Measurements from ENCODE around the gene GALP.
"Not testable (repeated sequence)": the region's sequence is repeated elsewhere in the genome, so short reads cannot be mapped to it uniquely, and the experiment has no call there.

GALP gene

DNA sequence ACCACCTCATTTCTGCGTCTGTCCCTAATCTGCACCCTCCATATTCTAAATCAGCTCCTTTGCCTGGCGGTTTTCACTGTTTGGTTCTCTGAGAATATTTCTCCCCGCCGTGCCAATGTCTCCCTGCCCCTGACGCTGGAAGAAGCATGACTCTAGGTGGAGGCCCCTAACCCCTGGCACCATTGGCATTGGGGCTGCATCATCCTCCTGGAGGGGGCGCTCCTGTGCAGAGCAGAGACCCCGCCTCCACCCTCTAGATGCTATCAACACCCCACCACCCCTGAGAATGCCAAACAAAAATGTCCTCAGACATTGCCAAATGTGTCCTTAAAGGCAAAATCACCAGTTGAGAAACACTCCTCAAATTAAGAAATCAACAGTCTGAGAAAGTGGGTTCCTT is 15.3 kb downstream of the GALP start:
- DNase-seq (ENCODE audit: low spot score): no peak

GRCh38 chr19:56191711-56192110 is 15.9 kb downstream of the GALP start:
- DNase-seq (ENCODE audit: low spot score): no peak

DNA sequence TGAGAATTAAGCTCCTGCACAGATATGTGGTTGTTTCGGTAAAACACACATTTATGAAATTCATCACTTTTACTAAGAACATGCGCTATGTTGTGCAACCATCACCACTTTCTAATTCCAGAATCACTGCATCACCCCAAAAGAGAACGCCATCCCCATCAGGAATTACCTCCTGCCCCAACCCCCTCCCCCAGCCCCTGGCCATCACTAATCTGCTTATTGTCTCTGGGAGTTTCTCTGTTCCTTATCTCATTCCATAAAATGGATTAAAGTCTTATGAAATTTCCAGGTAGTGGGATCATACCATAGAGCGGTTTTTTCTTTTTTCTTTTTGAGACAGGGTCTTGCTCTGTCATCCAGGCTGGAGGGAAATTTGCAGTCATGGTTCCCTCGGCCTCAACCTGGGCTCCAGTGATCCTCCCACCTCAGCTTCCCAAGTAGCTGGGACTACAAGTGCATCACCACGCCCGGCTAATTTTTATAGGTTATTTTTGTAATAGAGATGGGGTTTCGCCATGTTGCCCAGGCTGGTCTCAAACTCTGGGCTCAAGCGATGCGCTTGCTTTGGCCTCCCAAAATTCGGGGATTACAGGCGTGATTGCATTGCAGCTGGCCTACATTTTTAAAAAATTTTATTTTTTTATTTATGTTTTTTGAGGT is 18.3 kb downstream of the GALP start:
- DNase-seq (ENCODE audit: low spot score): no peak

DNA sequence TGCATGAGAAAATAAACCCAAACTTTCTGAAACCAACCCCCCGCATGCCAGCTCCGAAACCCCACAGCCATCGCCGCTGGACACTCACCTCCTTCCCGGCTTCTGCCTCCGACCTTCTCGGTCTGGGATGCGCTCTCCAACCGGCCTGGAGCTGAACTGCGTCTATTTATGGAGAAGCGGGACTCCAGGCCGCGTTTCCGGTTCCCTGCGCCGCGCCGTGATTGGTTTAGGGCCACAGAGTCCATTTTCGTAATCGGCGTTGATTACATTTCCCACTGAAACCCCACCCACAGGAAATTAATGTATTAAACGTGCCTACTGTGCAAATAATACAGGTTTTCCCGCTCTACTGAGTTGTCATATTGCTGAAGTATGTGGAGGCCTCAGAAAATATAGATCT is 21.8 kb downstream of the GALP start, which contains the start of gene ZSCAN5B:
Gene ZSCAN5B, minus strand, starts transcription at position 138 of the 400 bp plus-strand sequence. CDS start 4,731 bp downstream, outside the sequence.
- DNase-seq (ENCODE audit: low spot score): not testable (repeated sequence)

DNA sequence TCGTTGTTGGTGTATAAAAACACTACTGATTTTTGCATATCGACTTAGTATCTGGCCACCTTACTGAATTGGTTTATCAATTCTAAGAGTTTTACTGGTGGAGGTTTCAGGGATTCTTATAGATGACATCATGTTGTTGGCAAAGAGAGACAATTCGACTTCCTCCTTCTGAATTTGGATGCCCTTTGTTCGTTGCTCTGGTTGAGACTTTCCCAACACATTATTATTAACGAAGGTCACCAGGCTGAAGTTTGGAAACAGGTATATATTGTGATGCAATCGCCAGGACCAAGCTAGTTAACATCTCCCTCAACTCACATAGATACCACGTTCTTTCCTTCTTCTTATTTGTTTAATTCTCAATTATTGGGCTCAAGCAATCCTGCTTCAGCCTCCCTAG is 23.9 kb downstream of the GALP start:
- DNase-seq (ENCODE audit: low spot score): no peak

DNA sequence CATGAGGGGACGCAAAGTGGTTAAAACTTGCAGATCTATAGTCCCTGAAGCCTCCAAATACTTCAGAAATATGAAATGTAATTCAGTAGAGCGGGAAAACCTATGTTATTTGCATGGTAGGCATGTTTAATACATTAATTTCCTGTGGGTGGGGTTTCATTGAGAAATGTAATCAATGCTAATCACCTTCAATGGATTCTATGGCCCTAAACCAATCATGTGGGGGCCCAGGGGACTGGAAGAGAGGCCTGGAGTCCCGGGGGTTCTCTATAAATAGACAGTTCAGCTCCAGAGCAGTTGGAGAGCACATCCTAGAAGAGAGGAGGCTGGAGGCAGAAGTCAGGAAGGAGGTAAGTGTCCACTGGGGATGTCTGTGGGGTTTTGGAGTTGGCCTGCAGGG is 26.2 kb downstream of the GALP start, which contains the start of gene ZSCAN5C:
Gene ZSCAN5C, plus strand, starts transcription at position 301 of the 400 bp plus-strand sequence. CDS start 3,641 bp downstream, outside the sequence.
- DNase-seq (ENCODE audit: low spot score): no peak

GRCh38 chr19:56207581-56207980 is 31.8 kb downstream of the GALP start:
- not testable (repeated sequence) for DNase-seq (ENCODE audit: low spot score)

- DNase-seq (ENCODE audit: low spot score): no peak
These were observed 33.3 kb downstream of the GALP start for GRCh38 chr19:56209091-56209490.

DNA sequence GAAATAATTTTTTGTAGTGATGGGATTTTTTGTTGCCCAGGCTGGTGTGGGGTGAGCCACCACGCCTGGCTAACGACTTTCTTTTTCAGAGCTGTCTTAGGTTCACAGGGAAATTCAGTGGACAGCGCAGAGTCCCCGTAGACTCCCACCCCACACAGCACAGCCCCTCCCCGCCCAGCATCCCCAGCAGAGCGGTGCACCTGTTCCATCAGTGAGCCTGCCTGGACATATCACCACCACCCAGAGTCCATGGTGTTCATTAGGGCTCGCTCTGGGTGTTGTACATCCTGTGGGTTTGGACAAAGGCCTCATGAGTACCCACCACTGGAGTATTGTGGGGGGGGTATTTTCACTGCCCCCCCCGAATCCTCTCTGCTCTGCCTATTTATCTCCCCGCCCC is 34.2 kb downstream of the GALP start:
- not testable (repeated sequence) for DNase-seq (ENCODE audit: low spot score)

- no peak for DNase-seq (ENCODE audit: low spot score)
These were observed 35.9 kb downstream of the GALP start for GRCh38 chr19:56211718-56212117.

DNA sequence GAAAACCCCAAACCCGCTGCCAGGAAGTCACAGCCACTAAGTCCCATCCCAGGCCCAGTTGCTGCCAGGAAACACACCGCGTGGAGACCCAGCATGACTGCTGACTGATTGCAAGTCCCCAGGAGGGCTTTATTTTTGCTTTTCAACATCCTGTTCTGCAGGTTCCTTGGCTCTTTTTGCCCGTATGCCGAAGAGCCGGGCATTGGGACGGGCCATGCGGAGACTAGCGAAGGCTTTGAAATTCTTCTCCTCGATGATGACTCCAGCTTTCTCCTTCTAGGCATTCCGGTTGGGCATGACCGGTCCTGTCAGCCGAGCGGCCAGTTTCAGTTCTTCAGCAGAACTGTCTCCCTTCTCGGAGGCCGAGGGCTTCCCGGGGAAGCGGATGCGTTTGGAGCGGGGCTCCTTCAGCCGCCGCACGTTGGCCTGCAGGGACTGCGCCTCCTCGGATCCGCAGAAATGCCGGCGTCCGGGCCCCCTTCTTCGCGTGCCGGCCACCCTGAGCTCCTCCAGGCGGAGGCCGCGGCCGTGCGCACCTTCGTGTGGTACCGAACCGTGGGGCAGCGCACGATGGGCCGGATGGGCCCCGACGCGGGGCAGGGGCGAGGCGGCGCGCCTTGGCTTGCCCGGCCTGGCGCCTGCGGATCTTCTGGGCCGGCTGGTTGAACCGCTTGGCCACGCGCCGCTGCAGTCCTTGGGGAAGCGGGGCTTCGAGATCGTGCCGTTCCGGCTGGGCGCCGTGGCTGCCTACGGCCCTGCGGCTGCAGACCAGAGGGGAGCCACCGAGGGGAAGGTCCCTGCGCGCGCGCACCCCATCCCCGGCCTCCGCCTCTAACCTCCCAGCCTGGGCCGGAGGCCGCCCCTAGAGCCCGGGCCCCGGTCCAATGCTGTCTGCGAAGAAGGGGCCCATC is 41.5 kb downstream of the GALP start:
- no peak for DNase-seq (ENCODE audit: low spot score)

DNA sequence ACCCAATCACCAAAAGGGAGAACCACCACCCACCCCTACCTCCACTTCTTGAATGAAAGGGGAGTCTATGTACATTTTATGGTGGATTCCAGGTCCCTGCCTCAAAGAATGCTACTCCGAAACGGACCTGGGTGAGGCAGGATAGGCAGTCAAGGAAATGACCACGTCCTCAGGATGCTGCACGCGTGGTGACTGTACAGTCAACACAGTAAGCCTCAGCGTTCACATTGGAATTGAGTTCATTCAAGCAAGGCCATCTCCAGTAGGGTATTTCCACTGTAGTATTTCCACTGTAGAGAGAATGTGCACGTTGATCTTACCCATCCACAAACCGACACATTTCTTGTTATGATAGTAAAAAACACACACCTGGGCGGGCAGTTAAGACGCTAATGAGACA is 43.2 kb downstream of the GALP start:
- no peak for DNase-seq (ENCODE audit: low spot score)

DNA sequence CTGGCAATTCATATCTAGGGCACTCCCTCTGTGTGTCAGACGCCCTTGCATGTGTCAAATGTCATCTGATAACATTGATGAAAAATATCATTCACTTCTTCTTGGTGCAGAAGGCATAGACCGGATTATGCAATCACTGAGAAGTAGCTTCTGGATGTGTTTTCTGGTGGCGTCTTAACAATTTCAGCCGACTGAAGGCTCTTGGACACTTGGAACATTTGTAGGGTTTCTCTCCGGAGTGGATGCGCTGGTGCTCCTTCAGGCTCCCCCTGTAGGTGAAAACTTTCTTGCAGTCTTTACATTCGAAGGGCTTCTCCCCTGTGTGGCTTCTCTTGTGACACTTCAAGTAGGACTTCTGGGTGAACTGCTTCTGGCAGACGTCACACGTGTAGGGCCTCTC is 45.6 kb downstream of the GALP start:
- not testable (repeated sequence) for DNase-seq (ENCODE audit: low spot score)

DNA sequence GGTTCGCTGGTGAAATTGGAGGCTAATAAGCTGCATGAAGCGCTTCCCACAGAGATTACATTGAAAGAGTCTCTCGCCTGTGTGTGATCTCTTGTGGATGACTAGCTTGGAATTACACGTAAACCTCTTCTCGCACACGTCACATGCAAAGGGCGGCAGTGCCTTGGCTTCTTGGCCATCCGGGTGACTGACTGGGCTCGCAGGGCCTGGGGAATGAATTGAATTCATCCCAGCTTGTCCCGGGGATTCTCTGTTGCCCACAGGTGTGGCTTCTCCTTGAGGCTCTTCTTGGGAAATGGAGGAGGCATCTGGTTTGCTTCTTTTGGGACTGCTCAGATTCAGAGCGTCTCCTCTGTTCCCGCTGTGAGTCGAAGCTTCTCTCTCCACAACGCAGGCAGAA is 46.0 kb downstream of the GALP start:
- no peak for DNase-seq (ENCODE audit: low spot score)

GRCh38 chr19:56222901-56223300 is 47.1 kb downstream of the GALP start:
- no peak for DNase-seq (ENCODE audit: low spot score)

GRCh38 chr19:56223481-56223880 is 47.7 kb downstream of the GALP start:
- DNase-seq (ENCODE audit: low spot score): no peak
